SK-N-SH (cell line): ENCODE measurements around the gene RPL22.

Source experiments
- CHD2 ChIP-seq: fragments of 150-350 bp; IDR thresholded peaks from 2 replicates; pipeline ENCODE4 v1.6.1; 2018; ENCODE audit warnings: low read length; ENCODE audit not compliant: partially characterized antibody
- CTCF ChIP-seq: fragments of 200-600 bp; sonication (generic); IDR thresholded peaks from 2 replicates; pipeline ENCODE4 v1.6.1; 2017; ENCODE audit warnings: antibody characterized with exemption, mild to moderate bottlenecking, moderate library complexity
- MAX ChIP-seq: IDR thresholded peaks from 2 replicates; pipeline ENCODE4 v1.4.0; 2012; ENCODE audit warnings: low read depth
- PBX3 ChIP-seq: IDR thresholded peaks from 2 replicates; pipeline ENCODE4; 2012
- REST ChIP-seq: IDR thresholded peaks from 2 replicates; pipeline ENCODE4 v1.6.1; 2012; ENCODE audit warnings: mild to moderate bottlenecking, low read depth, low read length, moderate library complexity
- TF ChIP-seq, protein P1 (sequence below): fragments of 150-350 bp; IDR thresholded peaks from 2 replicates; pipeline ENCODE4 v1.6.1; 2017; ENCODE audit warnings: antibody characterized with exemption, low read length, low read depth, borderline replicate concordance

DNA sequence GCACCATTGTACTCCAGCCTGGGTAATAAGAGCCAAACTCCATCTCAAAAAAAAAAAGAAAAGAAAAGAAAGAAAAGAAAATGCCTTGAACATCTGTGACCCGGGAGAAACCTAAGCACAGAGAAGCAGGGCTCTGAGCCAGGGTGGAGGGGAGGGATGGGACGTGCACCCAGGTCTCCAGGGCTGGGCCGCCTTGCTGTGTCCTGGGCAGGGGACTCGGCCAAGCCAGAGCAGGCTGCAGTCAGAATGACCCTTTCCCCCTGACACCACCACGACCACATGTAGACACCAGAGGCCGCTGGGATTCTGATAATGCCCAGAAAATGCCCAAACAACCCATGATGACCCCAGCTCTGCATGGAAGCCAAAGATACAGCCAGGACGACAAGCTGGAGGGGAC, 37.1 kb downstream of the RPL22 start:
- TF ChIP-seq CTCF = no peak
- TF ChIP-seq REST = no peak
- TF ChIP-seq, protein P1, sequence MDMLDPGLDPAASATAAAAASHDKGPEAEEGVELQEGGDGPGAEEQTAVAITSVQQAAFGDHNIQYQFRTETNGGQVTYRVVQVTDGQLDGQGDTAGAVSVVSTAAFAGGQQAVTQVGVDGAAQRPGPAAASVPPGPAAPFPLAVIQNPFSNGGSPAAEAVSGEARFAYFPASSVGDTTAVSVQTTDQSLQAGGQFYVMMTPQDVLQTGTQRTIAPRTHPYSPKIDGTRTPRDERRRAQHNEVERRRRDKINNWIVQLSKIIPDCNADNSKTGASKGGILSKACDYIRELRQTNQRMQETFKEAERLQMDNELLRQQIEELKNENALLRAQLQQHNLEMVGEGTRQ = no peak
- no peak for TF ChIP-seq MAX
- TF ChIP-seq PBX3 = no peak
- TF ChIP-seq CHD2 = no peak
